Measurements from ENCODE around the gene C17orf100.
"Not testable (repeated sequence)": the region's sequence is repeated elsewhere in the genome, so short reads cannot be mapped to it uniquely, and the experiment has no call there.

Gene C17orf100

DNA sequence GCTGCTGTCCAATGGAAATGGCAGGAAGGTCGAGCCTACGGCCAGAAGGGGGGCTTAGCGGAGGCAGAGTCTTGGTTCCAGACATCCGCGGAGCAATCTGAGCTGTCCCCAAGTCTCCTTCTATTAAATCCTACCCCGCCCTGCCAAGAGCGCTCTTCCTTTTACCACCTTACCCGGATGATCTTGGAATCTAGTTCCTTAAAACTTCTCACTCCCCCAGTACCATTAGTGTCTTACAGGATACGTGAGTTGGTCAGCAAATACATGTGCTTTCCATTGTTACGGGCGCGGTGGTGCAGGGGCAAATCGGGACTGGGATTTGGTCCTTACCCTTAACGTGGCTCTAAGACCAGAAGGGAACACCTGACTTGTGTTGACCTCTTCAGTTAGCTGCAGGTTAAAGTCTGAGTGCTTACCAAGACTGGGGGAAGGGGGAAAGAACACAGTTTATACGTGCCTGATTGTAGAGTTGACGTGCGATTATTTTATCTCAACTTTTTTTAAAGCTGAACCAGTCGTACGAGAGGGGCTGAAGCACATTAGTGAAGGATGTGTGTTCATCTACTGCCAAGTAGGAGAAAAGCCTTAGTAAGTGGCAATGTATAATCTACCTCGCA lies 10.2 kb upstream of the C17orf100 start:
- no peak for DNase-seq (ENCODE audit: low spot score)

DNA sequence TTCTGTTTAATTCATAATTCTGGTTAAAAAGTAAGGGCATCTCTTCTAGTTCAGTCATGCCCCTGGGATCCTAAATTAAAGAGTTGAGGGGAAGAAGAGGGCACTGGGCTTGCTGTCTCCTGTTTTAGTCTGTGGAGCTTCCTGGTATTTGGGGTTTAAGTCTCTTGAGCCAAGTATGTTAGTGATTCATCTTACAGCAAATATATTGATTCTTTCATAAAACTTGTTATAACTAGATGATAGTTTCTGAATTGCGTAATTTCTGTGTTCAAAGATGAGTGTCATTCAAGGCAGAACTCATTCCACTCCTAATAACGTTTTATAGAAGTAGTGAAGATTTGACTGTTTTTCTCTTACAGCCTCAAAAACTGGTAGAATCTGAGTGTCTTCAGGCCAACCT lies 9.0 kb upstream of the C17orf100 start:
- no peak for DNase-seq (ENCODE audit: low spot score)

DNA sequence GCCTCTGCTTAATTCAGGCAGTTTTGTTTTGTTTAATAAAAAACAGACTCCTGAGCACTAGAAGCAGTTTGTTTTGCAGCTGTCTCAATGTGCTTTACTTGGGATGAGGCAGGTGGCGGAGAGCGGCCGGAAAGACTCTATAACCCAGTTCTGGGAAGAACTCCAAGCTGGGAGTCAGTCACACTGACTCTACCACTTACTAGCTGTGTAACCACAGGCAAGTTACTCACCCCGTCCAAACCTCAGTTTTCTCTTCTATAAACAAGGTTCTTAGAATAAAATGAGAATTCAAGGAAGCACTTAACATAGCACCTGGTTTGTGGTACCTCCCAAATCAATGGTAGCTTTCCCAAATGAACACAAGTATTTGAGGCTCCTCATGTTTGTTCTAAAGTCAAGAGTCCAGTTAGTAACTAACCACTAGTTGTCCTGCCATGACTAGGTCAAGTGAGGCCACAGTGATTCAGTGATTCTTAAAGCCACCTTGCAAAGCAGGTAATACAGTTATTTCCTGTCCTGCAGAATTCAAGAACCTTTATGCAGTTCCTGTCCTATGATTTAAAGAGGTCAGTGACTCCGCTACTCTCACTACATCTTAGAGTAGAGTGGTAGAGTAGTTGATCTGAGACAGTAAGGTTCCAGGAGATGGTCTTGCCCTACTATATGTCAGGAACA lies 8.0 kb upstream of the C17orf100 start:
- no peak for DNase-seq (ENCODE audit: low spot score)

DNA sequence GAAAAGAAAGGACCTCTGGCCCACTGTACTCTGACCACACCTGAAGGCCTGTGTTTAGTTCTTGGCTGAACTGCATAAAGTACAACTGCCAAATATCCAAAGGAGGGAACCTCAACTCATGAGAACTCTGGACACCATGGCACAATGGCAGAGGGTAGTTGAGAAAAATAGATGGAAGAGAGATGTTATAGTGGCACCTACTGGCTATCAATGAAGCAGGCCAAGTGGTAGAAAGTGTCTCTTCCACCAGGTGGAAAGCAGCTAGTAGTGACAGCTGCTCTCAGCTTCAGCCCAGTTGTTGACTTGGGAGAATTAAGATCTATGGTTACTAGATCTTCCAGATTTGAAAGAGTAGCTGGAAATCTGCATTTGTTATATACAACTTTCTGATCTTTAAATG lies 3.4 kb upstream of the C17orf100 start:
- DNase-seq (ENCODE audit: low spot score): no peak

DNA sequence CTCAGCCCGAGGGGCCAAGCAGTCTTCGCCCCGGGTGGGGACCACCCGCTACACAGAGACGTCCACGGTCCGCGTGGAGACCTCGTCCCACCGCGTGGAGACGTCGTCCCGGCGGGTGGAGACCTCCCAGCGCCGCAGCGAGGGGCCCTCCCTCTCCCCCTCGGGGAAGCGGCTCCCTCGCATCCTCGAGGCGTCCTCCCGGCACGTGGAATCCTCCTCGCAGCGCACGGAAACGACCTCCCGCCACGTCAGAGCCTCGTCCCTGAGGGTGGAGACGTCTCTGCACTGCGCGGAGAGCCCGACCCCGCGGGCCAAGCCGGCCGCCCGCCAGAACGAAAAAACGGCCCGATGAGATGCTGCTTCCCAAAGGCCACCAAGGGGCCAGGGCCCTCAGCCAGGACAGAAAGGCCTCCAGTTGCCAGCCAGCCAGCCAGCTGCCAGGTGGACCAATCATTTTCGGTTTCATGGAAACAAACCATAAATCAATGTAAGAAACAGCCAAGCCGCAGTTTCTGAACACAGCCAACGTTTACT lies 424 bp downstream of the C17orf100 start:
- no peak for DNase-seq (ENCODE audit: low spot score)

DNA sequence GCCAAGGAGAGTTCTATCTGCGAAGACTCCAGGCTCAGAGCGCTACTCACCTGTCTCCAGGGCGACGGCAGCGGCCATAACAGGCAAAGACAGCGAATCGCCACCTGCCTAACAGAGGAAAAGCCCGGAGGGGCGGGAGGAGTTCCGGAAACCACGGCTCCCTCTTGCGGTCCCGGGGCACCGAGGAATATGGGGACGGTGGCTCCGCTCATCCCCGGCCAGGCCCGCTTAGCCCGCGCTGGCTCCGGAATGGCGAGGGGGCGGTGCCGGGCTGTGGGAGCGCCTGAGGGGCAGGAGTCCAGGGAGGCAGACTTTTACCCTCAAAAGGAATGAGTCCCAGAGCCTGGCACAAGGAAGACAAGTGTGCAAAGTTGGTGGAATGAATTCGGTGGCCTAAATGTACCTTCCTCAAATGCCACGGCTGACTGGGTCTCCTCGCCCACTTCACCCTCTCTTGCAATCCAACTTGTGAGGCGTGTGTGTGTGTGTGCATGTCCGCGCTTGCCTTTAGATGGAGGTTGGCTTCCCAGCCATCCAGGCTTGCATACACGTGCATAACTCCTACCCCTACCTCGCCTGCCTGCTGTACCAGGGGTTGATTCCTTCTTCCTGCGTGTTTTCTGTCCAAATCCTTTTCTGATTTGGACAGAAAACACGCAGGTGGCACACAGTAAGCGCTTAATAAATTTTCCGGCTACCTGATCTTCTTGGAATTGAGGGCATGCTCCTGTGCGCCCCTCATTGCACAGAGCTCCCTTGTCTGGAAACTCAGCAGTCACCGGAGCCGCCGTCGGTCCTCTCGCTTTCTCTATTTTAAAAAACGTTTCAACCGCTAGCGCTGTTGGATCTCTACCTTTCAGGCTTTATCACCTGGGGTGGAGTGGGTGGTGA lies 3.5 kb downstream of the C17orf100 start:
- no peak for DNase-seq (ENCODE audit: low spot score)

DNA sequence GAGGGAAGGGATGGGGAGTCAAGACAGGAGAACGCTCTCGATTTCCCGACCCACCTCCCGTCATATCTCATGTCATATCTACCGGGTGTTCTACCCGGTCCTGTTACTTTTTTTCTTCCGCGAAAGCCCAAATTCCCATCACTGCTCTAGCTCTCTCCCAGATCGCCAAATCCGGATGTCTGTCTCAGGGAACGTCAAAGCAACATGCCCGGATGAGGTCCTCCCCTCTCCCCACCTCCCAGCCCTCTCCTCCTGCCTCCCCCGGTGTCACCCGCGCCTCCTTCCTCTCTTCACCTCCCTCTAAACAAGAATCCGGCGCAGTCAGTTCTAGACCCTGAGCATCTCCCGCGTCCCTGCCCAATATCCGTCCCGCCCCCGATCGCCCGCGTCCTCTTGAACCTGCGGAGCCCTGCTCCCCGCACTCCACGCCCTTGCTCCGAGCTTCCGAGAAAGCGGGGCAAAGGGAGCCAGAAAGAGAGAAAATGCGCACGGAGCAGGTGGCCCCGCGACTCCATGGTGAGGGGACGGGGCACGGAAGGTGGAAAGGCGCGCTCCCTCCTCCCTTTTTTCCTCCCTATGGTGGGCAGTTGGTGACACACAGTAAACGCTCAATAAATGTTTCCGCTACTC lies 4.3 kb downstream of the C17orf100 start:
- DNase-seq (ENCODE audit: low spot score): not testable (repeated sequence)

DNA sequence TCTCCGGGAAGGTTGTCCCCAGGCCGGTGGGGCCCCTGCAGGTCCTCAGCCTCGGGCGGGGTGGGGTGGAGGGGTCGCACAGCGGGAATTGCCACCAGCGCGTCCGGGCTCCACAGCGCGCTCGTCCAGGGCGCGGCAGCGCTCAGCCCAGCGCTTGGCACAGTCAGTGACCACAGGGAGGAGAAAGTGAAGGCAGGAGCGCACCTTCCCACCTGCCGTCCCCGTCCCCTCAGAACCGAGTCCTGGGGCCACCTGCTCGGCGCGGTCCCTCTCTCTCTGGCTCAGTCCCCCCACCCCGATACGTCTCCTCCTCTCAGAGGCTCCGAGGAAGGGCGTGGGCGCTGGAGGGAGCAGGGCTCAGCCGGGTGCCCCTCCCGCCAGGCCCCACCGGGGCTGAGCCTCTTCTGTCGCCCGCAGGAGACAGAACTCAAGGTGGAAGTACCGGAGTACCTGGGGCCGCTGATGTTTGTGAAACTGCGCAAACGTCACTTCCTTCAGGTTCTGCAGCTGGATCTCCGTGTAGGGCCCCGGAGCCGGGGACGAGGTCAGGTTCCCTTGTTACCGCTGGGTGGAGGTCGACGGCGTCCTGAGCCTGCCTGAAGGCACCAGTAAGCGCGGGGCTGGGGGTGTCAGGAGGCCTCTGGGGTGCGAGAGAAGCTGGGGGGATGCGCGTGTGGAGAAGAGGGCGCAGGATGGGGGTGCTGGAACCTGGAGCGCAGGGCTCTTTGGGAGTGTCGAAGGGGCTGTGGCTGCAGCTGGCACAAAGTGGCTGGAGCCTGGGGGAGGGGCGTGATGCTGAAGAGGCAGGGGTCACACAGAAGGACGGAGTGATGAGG lies 5.5 kb downstream of the C17orf100 start:
- DNase-seq (ENCODE audit: low spot score): not testable (repeated sequence)

DNA sequence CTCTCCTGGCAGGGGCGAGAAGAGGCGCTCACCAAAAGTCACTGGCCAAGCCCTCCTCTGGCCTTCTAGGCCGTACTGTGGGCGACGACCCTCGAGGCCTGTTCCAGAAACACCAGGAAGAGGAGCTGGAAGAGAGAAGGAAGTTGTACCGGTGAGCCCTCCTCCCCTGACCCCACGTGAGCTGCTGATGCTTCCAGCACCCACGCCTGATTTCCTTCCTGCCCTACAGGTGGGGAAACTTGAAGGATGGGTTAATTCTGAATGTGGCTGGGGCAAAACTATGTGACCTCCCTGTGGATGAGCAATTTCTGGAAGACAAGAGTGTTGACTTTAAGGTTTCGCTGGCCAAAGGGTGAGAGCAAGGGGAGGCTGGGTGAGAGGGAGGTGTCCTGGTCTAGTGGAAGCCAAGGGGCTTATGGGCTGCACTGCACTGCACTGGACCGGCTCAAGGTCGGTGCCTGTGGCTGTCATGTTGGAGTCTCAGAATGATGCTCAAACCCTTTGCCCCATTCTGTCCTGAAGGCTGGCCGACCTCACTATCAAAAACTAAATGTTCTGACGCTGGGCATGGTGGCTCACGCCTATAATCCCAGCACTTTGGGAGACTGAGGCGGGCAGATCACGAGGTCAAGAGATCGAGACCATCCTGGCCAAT lies 6.2 kb downstream of the C17orf100 start:
- no peak for DNase-seq (ENCODE audit: low spot score)

DNA sequence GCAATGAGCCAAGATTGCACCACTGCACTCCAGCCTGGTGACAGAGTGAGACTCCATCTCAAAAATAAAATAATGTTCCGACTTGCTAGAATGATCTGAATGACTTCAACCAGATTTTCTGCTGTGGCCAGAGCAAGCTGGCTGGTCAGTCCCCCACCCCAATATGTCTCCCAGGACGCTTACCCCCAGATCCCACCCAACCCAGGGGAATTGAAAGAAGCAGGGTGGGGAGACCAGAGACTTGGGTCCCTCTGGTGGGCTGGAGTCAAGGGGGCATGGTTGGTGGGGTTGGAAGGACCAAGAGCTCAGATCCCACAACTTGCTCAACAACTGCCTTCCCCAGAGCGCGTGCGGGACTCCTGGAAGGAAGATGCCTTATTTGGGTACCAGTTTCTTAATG lies 6.8 kb downstream of the C17orf100 start:
- DNase-seq (ENCODE audit: low spot score): not testable (repeated sequence)

DNA sequence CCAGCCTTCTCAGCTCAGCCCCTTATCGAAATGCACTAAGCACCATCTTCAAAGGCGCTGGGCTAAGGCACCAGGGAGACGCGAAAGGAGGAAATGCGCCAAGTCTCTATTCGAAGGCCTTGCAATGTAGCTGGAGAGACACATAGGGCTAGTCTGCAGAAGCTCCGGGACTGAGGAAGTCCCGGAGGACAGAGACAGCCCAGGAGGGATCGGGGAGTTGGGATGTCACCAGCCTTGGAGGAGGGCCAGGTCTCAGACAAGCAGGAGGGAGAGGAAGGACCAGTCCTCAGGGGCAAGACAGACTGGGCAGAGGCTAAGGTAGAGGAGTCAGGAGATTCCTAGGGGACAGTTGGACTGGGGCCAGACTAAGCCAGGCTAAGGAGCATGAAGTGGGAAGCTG lies 8.5 kb downstream of the C17orf100 start:
- DNase-seq (ENCODE audit: low spot score): no peak

DNA sequence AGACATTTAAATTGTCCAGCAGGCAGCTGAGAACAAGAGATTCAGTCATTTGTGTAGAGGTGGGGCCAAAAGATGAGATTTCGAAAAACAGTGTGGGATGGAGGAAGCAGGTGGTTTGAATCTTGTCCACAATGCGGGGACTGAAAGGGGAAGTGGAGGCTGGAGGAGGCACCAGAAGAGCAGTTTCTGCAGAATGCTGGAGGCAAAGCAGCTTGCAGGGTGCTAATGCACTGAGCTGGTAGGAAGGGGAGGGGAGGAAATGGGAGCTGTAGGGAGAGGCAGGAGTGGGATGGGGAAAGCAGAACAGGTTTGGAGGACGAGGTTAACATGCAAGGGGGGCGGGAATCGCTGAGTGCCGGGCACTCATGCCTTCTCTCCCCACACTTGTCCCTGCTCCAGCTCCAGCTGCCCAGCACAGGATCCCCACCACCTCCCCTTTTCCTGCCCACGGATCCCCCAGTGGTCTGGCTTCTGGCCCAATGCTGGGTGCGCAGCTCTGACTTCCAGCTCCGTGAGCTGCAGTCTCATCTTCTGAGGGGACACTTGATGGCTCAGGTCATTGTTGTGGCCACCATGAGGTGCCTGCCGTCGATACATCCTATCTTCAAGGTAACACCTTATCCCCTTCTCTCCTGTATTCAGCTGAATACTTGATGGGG lies 9.4 kb downstream of the C17orf100 start:
- no peak for DNase-seq (ENCODE audit: low spot score)

DNA sequence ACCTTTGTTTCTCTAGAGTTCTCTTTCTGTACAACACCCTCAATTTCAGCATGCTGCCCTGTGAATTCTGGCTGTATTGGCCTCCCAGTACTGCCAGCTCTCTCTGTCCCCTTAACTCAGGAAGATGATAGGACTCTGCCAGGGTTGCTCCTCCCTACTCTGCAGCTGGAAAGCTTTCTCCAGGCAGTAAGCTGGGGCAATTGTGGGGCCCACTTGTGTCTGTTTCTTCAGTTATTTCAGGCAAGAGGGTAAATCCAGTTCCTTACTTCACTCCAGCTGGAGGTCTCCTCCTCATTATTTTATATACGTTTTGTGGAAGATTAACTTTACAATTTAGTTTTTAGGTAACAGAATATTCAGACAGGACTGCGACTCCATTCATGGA lies 9.9 kb downstream of the C17orf100 start:
- DNase-seq (ENCODE audit: low spot score): no peak

DNA sequence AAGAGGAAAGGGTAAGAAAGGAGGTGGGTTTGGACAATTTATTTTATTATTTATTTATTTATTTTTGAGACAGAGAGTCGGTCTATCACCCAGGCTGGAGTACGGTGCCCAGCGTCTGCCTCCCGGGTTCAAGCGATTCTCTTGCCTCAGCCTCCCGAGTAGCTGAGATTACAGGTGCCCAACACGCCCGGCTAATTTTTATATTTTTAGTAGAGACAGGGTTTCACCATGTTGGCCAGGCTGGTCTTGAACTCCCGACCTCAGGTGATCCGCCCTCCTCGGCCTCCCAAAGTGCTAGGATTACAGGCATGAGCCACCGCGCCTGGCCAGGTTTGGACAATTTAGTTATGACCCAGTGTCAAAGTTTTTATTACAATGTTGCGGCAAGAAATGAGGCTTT lies 11.6 kb downstream of the C17orf100 start:
- not testable (repeated sequence) for DNase-seq (ENCODE audit: low spot score)

DNA sequence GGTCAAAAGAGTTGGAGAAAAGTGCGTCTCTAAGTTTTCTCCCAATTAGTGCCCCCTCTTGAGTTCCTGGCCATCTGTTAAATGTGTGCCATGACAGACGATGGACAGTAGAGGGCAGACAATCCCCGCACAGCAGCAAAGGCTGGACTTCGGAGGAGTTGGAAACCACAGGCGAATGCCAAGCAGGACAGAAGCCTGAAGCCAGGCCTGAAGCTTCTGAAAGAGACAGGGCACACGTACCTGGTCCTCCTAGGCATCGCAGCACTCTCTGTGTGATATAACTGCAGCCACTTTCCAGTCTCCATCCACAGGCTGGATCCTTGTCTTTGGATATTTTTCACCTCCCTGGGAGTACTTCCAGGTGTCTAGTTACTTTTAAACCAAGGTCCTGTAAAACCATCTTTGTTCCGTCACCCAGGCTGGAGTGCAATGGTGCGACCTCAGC lies 14.5 kb downstream of the C17orf100 start:
- peak; percentile 74 for DNase-seq (ENCODE audit: low spot score)

DNA sequence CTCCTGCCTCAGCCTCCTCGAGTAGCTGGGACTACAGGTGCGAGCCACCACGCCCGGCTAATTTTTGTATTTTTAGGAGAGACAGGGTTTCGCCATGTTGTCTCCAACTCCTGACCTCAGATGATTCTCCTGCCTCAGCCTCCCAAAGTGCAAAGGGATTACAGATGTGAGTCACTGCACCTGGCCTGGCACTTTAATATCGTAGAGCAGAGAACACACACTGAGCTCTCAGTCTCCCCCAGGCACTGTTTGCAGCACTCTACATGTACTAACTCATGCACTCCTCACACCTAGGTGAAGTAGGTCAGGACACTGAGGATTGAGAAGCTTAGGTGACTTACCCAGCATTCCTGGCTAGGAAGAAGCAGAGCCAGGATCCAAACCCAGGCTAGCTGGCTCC lies 15.0 kb downstream of the C17orf100 start:
- no peak for DNase-seq (ENCODE audit: low spot score)

DNA sequence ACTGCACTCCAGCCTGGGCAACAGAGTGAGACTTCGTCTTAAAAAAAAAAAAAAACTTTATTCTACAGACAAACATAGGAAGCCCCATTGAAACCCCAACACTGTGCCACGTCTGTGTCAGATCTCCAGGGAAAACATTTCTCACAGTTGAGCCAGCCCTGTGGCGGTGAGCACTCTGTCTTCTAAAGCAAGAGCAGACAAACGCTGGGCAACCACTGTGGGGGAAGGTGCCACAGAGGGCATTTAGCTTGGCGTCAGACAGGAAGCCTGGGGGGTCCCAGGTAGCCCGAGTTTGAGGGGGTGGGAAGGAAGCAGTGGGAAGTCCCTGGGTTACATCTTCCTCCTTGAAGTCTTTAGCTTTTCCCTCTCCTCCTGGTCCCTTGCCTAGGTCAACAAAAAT lies 16.0 kb downstream of the C17orf100 start:
- no peak for DNase-seq (ENCODE audit: low spot score)

DNA sequence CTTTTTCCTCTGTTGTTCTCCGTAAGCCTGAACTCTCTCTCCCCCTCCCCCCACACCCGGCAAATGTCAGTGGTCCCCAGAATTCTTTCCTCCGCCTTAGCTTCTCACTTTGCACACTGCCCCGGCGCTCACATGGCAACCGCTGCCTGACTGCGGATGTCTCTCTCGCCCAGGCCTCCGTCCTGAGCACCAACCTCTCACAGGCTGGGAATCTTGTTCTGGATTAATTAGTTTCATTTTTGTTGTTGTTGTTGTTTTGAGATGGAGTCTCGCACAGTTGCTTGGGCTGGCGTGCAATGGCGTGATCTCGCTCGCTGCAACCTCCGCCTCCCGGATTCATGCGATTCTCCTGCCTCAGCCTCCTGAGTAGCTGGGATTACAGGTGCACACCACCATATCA lies 16.7 kb downstream of the C17orf100 start:
- no peak for DNase-seq (ENCODE audit: low spot score)

DNA sequence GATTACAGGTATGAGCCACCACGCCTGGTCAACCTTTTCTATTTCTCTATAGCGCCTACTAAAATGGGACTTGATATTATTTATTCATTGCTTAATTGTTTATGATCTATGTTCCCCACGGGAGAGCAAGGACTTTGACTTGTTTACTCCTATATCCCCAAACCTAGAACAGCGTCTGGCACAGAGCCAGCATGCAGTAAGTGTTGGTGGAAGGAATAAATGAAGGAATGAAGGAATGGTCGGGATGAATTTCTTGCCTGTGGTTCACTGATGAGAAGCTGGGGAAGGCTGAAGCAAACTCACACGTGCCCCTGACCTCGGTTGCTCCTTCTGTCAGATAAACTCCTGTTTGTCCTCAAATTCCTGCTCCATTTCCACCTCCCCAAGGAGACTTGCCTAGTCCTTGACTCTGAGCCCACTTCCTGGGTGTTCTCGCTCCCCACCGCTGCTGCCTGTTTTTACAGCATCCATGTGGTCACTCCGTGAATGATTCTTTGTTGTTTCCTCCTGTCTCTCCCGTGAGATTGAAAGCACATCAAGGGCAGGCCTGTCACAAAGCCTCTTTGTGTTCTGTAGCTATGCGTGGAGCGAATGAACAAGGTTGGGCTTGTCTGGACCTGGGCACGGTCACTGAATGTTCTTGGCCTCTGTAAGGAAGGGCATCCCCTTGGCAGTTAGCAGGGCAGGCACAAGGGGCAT lies 17.3 kb downstream of the C17orf100 start:
- DNase-seq (ENCODE audit: low spot score): no peak

All from kidney capillary endothelial cell (primary cell).